HepG2 (cell line): Measurements from ENCODE around the gene PXYLP1. TPM values are rescaled to one million over a fixed set of nuclear protein-coding genes. Genes with fewer than 3 reads are reported as not detected.
A peak's percentile ranks its signal among the peaks of the same experiment; 100 is the strongest.

Experiments used
- ATAC-seq: fragments of 200-7000 bp; cut with Tn5 transposase; 3 replicates; pipeline ENCODE4 v1.9.1; 2020; ENCODE audit warnings: mild to moderate bottlenecking, moderate library complexity
- BruUV-seq: library from RNA; stranded (reverse); fragments of 400-500 nt; replicated peaks from 2 replicates; lab custom pipeline; 2021; lab: Mats Ljungman, UMichigan
- CTCF ChIA-PET: fragments of 300-600 bp; formaldehyde crosslinking; extraction: SDS; loops from one replicate; lab custom pipeline; 2021; ENCODE audit warnings: low total read pairs, inconsistent platforms, low intra/inter-chr PET ratio; lab: Yijun Ruan, JAX
- POLR2A ChIA-PET: fragments of 350-600 bp; sonication (Branson Sonifier 250); formaldehyde crosslinking; loops from one replicate; lab custom pipeline; 2020; ENCODE audit warnings: antibody characterized with exemption, inconsistent platforms; lab: Yijun Ruan, JAX
- DNase-seq: peaks from one replicate; pipeline ENCODE4 v3.0.0-alpha.2; 2015; ENCODE audit warnings: low spot score
- FAIRE-seq: peaks from 3 replicates; lab custom pipeline; 2011; peaks lifted over from hg19 to GRCh38; lab: Jason Lieb, UNC
- H2AFZ ChIP-seq: one replicate; pipeline ENCODE4 v1.6.1; 2011; ENCODE audit warnings: low read length, inconsistent platforms
- H3K27ac ChIP-seq: fragments of 300-600 bp; 3 replicates; pipeline ENCODE4 v1.8.0; 2011; ENCODE audit warnings: mixed run types, mild to moderate bottlenecking, mixed read lengths, low read length, inconsistent platforms; ENCODE audit not compliant: insufficient read depth; ENCODE audit errors: extremely low read length
- H3K27me3 ChIP-seq, 2 experiments: fragments of 200-600 bp in 1 of 2; 2 replicates in 1 of 2; 3 replicates in 1 of 2; pipeline versions ENCODE4 v1.6.0 to v1.8.0; 2011; ENCODE audit warnings: low read length in 2 of 2, mild to moderate bottlenecking in 2 of 2, moderate library complexity in 2 of 2, inconsistent platforms in 1 of 2; ENCODE audit not compliant: insufficient read depth in 2 of 2, control insufficient read depth in 1 of 2
- H3K36me3 ChIP-seq, 2 experiments: fragments of 200-600 bp in 1 of 2; replicated peaks in 1 of 2; 2 replicates in 1 of 2; 3 replicates in 1 of 2; pipeline versions ENCODE4 v1.5.1 to v1.8.0; 2011; ENCODE audit warnings: low read length in 2 of 2, inconsistent platforms in 1 of 2; ENCODE audit not compliant: insufficient read depth in 2 of 2, control insufficient read depth in 1 of 2
- H3K4me1 ChIP-seq: 2 replicates; pipeline ENCODE4 v1.5.1; 2012; ENCODE audit warnings: low read length, inconsistent platforms; ENCODE audit not compliant: insufficient read depth
- H3K4me2 ChIP-seq: 2 replicates; pipeline ENCODE4 v1.6.0; 2011; ENCODE audit warnings: low read depth, low read length, inconsistent platforms
- H3K4me3 ChIP-seq, 3 experiments: fragments of 200-600 bp in 1 of 3; sonication (generic), shearing (Covaris generic) in 1 of 3; replicated peaks in 1 of 3; 2 replicates each; pipeline ENCODE4 v1.5.1; 2011 to 2016; ENCODE audit warnings: low read length in 3 of 3, inconsistent platforms in 2 of 3, low read depth in 2 of 3, mild to moderate bottlenecking in 2 of 3, control low read depth in 1 of 3, mixed read lengths in 1 of 3; ENCODE audit not compliant: insufficient read depth in 1 of 3
- H3K79me2 ChIP-seq: one replicate; pipeline ENCODE4 v1.6.1; 2011; ENCODE audit warnings: low read length, inconsistent platforms; ENCODE audit not compliant: insufficient read depth
- H3K9ac ChIP-seq: 2 replicates; pipeline ENCODE4 v1.6.0; 2011; ENCODE audit warnings: mild to moderate bottlenecking, low read depth, low read length, inconsistent platforms; ENCODE audit not compliant: insufficient read depth
- H3K9me3 ChIP-seq: 2 replicates; pipeline ENCODE4 v1.5.1; 2012; ENCODE audit warnings: mild to moderate bottlenecking, low read length
- H4K20me1 ChIP-seq: 2 replicates; pipeline ENCODE4 v1.6.0; 2011; ENCODE audit warnings: inconsistent platforms, mild to moderate bottlenecking, low read length, moderate library complexity; ENCODE audit not compliant: insufficient read depth
- CBFB ChIP-seq: sonication (generic); formaldehyde crosslinking; IDR thresholded peaks from 2 replicates; pipeline ENCODE4 v1.4.0; 2020; ENCODE audit warnings: missing genetic modification reagents
- HIVEP1 ChIP-seq: sonication (generic); formaldehyde crosslinking; IDR thresholded peaks from 2 replicates; pipeline ENCODE4 v1.4.0; 2020; ENCODE audit warnings: mild to moderate bottlenecking, missing genetic modification reagents
- HNF4G ChIP-seq, 2 experiments: sonication (generic) in 1 of 2; formaldehyde crosslinking in 1 of 2; IDR thresholded peaks; 2 replicates each; pipeline versions ENCODE4 v1.4.0 to v1.6.1; 2011 to 2020; ENCODE audit warnings: borderline replicate concordance in 2 of 2, low read depth in 2 of 2, mild to moderate bottlenecking in 2 of 2, low read length in 1 of 2, missing genetic modification reagents in 1 of 2, moderate library complexity in 1 of 2
- HOXA5 ChIP-seq: sonication (generic); formaldehyde crosslinking; IDR thresholded peaks from 2 replicates; pipeline ENCODE4 v1.4.0; 2020; ENCODE audit warnings: missing genetic modification reagents
- KDM5A ChIP-seq: fragments of 200-600 bp; sonication (generic); IDR thresholded peaks from 2 replicates; pipeline ENCODE4 v1.7.0; 2018; ENCODE audit warnings: antibody characterized with exemption, mild to moderate bottlenecking, low read length, borderline replicate concordance
- MBNL3 ChIP-seq: fragments of 250-450 bp; sonication (Bioruptor Pico); conservative IDR thresholded peaks from 2 replicates; pipeline ENCODE4 v1.8.0; 2022; ENCODE audit warnings: mild to moderate bottlenecking, inconsistent platforms
- MED1 ChIP-seq: sonication (generic); formaldehyde crosslinking; IDR thresholded peaks from 2 replicates; pipeline ENCODE4 v1.4.0; 2020; ENCODE audit warnings: missing genetic modification reagents
- PHF5A ChIP-seq: IDR thresholded peaks from one replicate; pipeline ENCODE4 v1.6.1; 2018; ENCODE audit warnings: low read depth, missing genetic modification reagents; ENCODE audit not compliant: unreplicated experiment
- RAD21 ChIP-seq: fragments of 450-650 bp; formaldehyde crosslinking; IDR thresholded peaks from 2 replicates; pipeline ENCODE4 v1.5.0; 2020; ENCODE audit warnings: mild to moderate bottlenecking
- SALL1 ChIP-seq: sonication (generic); formaldehyde crosslinking; IDR thresholded peaks from 2 replicates; pipeline ENCODE4 v1.8.0; 2022; ENCODE audit warnings: mild to moderate bottlenecking, missing genetic modification reagents
- SMC3 ChIP-seq: IDR thresholded peaks from 2 replicates; pipeline ENCODE4 v1.6.1; 2011; ENCODE audit warnings: low read length, improper control_type of control experiment
- SP2 ChIP-seq: sonication (generic); formaldehyde crosslinking; IDR thresholded peaks from 2 replicates; pipeline ENCODE4 v1.5.1; 2020; ENCODE audit warnings: mild to moderate bottlenecking, missing genetic modification reagents
- STAG1 ChIP-seq: sonication (generic); formaldehyde crosslinking; IDR thresholded peaks from 2 replicates; pipeline ENCODE4 v1.4.0; 2020; ENCODE audit warnings: missing genetic modification reagents
- U2AF1 ChIP-seq: fragments of 200-400 bp; formaldehyde crosslinking; optimal IDR thresholded peaks from 2 replicates; pipeline ENCODE3; 2017; ENCODE audit warnings: mild to moderate bottlenecking, low read depth, low read length
- ZKSCAN5 ChIP-seq: sonication (generic); formaldehyde crosslinking; IDR thresholded peaks from 2 replicates; pipeline ENCODE4 v1.5.1; 2020; ENCODE audit warnings: mild to moderate bottlenecking, missing genetic modification reagents
- ZNF431 ChIP-seq: sonication (generic); formaldehyde crosslinking; IDR thresholded peaks from 2 replicates; pipeline ENCODE4 v1.9.0; 2022; ENCODE audit warnings: missing genetic modification reagents, low read depth, mild to moderate bottlenecking, borderline replicate concordance
- ZNF468 ChIP-seq: sonication (generic); formaldehyde crosslinking; IDR thresholded peaks from 2 replicates; pipeline ENCODE4 v1.8.0; 2022; ENCODE audit warnings: mild to moderate bottlenecking, moderate library complexity, missing genetic modification reagents
- ZZZ3 ChIP-seq: sonication (generic); formaldehyde crosslinking; IDR thresholded peaks from 2 replicates; pipeline ENCODE4 v1.4.0; 2020; ENCODE audit warnings: missing genetic modification reagents, mild to moderate bottlenecking, borderline replicate concordance
- WGBS: methylation state at CpG from one replicate; pipeline ENCODE4 v1.1.6; 2017; ENCODE audit warnings: low lambda C conversion rate; 5-methylcytosine and 5-hydroxymethylcytosine counted together
- in situ Hi-C: cut with HindIII; loops from 2 replicates; pipeline ENCODE4 v1.10.0; 2017; ENCODE audit warnings: low pct_unique_long_range_greater_than_20kb; ENCODE audit not compliant: extremely low pct_ligation_motif_present
- intact Hi-C: fragments of 100-400 bp; cut with micrococcal nuclease; formaldehyde crosslinking; loops from one replicate; pipeline ENCODE4 v1.10.0; 2022; ENCODE audit not compliant: unreplicated experiment
- polyA plus RNA-seq, 8 experiments: library from polyadenylated mRNA; depleted of rRNA in 3 of 8; stranded (reverse) in 7 of 8; unstranded in 1 of 8; fragments of >200 nt; fragmentation: Illumina TruSeq in 4 of 8; extraction: Trizol in 4 of 8; gene quantifications; 2 replicates each; pipeline versions ENCODE4 v1.2.1 to v1.2.3, GENCODE V29; 2011 to 2016; ENCODE audit warnings: low read depth in 4 of 8, missing spikeins in 1 of 8, mixed read lengths in 1 of 8; ENCODE audit not compliant: insufficient read depth in 1 of 8
- total RNA-seq, 5 experiments: library from RNA; depleted of rRNA; stranded (reverse); fragments of >200 nt; fragmentation: Illumina TruSeq; extraction: Trizol; gene quantifications; 2 replicates each; pipeline ENCODE4 v1.2.3, GENCODE V29; 2016; ENCODE audit warnings: low read depth in 1 of 5
- TF ChIP-seq, protein P1 (sequence below): sonication (generic); formaldehyde crosslinking; IDR thresholded peaks from 2 replicates; pipeline ENCODE4 v1.9.0; 2021; ENCODE audit warnings: missing genetic modification reagents, borderline replicate concordance
- TF ChIP-seq, protein P2 (sequence below): sonication (generic); formaldehyde crosslinking; IDR thresholded peaks from 2 replicates; pipeline ENCODE4 v1.5.0; 2020; ENCODE audit warnings: mild to moderate bottlenecking, missing genetic modification reagents
- TF ChIP-seq, protein P3 (sequence below): sonication (generic); formaldehyde crosslinking; IDR thresholded peaks from 2 replicates; pipeline ENCODE4 v1.4.0; 2020; ENCODE audit warnings: missing genetic modification reagents

PXYLP1 gene
- total and polyA plus RNA-seq, 2 of the 13 experiments (the other 11 are each of a cell fraction or from before 2014, with no cell fraction given): 4.9 to 8.1 TPM

DNA sequence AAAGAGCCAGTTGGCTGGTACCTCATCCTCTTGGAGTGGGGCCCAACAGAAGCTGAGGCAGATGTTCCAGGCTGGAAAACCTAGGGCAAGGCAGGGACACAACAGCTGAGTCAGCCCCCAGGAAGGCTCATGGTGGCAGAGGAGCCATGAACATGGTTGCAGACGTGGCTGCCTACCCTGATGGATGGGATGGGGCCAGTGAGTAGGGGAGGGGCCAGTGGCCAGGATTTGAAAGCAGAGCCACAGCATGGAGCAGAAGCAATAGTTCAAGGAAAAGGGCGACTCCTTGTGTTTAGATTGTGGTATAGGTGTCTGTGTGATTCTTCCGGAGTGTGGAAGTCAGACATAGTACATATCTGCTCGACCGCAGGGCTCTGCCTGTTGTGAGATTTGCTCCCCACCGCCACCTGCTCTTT, 24.2 kb downstream of the PXYLP1 start:
- POLR2A ChIA-PET: no interaction called here
- H3K4me3 ChIP-seq: no peak overlapping the region
- H3K27me3 ChIP-seq: no peaks in the 10 kb centered on the region
- no peaks in the 10 kb centered on the region for H4K20me1 ChIP-seq
- ATAC-seq (peak; percentile 95), FAIRE-seq (peak; percentile 64), DNase-seq (peak; percentile 35)
- H3K4me2 ChIP-seq: no peak overlapping the region
- H3K36me3 ChIP-seq: no peaks in the 10 kb centered on the region
- in situ Hi-C loops (no loop called here), intact Hi-C loops (loop anchor here (1.0 kb wide), 1 partner anchor 21 kb away; no protein-coding TSS in a partner anchor)
- H3K9me3 ChIP-seq: no peaks in the 10 kb centered on the region
- H3K4me1 ChIP-seq: no peaks in the 10 kb centered on the region
- H2AFZ ChIP-seq: no peak overlapping the region
- no peak overlapping the region for H3K9ac ChIP-seq
- no TSS peak for BruUV-seq
- no peaks in the 10 kb centered on the region for H3K79me2 ChIP-seq
- no peak overlapping the region for H3K27ac ChIP-seq
- CTCF ChIA-PET: interaction anchor here (1.0 to 1.8 kb wide), 3 partner anchors 20 to 64 kb away, joined by 3 to 14 read pairs (median 4); partner anchors contain the start of gene PXYLP1
- WGBS: 43% methylated on average over 5 of the region's 6 CpGs
- TF ChIP-seq KDM5A (no peak), HNF4G (IDR thresholded peaks at IDR 0.05; ENCODE audit: borderline replicate concordance, low read depth, low read length) (no peak), HNF4G (CRISPR knock-in tag; IDR thresholded peaks at IDR 0.05; ENCODE audit: borderline replicate concordance, low read depth) (no peak), SMC3 (peak; percentile 54; the same call in 1 of the 2 replicates), SALL1 (CRISPR knock-in tag) (peak; percentile 19; the same call in 1 of the 2 replicates), CBFB (CRISPR knock-in tag) (no peak), STAG1 (CRISPR knock-in tag) (peak; percentile 63), HOXA5 (CRISPR knock-in tag) (no peak), SP2 (no peak), ZKSCAN5 (CRISPR knock-in tag) (no peak), HIVEP1 (no peak), MED1 (CRISPR knock-in tag) (no peak), ZZZ3 (CRISPR knock-in tag) (no peak), RAD21 (CRISPR knock-in tag) (peak; percentile 52; the same call in 1 of the 2 replicates), MBNL3 (CRISPR knock-in tag) (no peak), ZNF431 (CRISPR knock-in tag) (no peak), PHF5A (CRISPR knock-in tag) (no peak), ZNF468 (CRISPR knock-in tag) (no peak), U2AF1 (no peak)
- TF ChIP-seq, protein P1, sequence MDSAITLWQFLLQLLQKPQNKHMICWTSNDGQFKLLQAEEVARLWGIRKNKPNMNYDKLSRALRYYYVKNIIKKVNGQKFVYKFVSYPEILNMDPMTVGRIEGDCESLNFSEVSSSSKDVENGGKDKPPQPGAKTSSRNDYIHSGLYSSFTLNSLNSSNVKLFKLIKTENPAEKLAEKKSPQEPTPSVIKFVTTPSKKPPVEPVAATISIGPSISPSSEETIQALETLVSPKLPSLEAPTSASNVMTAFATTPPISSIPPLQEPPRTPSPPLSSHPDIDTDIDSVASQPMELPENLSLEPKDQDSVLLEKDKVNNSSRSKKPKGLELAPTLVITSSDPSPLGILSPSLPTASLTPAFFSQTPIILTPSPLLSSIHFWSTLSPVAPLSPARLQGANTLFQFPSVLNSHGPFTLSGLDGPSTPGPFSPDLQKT (CRISPR knock-in tag): no peak
- TF ChIP-seq, protein P2, sequence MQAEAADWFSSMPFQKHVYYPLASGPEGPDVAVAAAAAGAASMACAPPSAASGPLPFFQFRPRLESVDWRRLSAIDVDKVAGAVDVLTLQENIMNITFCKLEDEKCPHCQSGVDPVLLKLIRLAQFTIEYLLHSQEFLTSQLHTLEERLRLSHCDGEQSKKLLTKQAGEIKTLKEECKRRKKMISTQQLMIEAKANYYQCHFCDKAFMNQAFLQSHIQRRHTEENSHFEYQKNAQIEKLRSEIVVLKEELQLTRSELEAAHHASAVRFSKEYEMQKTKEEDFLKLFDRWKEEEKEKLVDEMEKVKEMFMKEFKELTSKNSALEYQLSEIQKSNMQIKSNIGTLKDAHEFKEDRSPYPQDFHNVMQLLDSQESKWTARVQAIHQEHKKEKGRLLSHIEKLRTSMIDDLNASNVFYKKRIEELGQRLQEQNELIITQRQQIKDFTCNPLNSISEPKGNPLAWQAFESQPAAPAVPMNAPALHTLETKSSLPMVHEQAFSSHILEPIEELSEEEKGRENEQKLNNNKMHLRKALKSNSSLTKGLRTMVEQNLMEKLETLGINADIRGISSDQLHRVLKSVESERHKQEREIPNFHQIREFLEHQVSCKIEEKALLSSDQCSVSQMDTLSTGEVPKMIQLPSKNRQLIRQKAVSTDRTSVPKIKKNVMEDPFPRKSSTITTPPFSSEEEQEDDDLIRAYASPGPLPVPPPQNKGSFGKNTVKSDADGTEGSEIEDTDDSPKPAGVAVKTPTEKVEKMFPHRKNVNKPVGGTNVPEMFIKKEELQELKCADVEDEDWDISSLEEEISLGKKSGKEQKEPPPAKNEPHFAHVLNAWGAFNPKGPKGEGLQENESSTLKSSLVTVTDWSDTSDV: no peak
- TF ChIP-seq, protein P3, sequence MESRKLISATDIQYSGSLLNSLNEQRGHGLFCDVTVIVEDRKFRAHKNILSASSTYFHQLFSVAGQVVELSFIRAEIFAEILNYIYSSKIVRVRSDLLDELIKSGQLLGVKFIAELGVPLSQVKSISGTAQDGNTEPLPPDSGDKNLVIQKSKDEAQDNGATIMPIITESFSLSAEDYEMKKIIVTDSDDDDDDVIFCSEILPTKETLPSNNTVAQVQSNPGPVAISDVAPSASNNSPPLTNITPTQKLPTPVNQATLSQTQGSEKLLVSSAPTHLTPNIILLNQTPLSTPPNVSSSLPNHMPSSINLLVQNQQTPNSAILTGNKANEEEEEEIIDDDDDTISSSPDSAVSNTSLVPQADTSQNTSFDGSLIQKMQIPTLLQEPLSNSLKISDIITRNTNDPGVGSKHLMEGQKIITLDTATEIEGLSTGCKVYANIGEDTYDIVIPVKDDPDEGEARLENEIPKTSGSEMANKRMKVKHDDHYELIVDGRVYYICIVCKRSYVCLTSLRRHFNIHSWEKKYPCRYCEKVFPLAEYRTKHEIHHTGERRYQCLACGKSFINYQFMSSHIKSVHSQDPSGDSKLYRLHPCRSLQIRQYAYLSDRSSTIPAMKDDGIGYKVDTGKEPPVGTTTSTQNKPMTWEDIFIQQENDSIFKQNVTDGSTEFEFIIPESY (CRISPR knock-in tag): no peak
